HG03442 (cell line): ENCODE results near the gene SLC4A1.

Experiments used
- ATAC-seq: cut with Tn5 transposase; IDR thresholded peaks from one replicate; pipeline ENCODE4 v1.9.1; 2021; ENCODE audit warnings: mild to moderate bottlenecking, moderate library complexity; ENCODE audit not compliant: unreplicated experiment

SLC4A1 gene

GRCh38 chr17:44207319-44207718 lies 60.6 kb downstream of the SLC4A1 start:
- no peak for ATAC-seq

- no peak for ATAC-seq
Observed at GRCh38 chr17:44206825-44207155, 61.1 kb downstream of the SLC4A1 start.

- no peak for ATAC-seq
Observed at GRCh38 chr17:44205962-44206824, 61.7 kb downstream of the SLC4A1 start.

GRCh38 chr17:44204441-44204882 lies 63.5 kb downstream of the SLC4A1 start:
- ATAC-seq: no peak

- no peak for ATAC-seq
Observed at GRCh38 chr17:44203731-44204440, 64.0 kb downstream of the SLC4A1 start.

GRCh38 chr17:44202756-44203155 lies 65.2 kb downstream of the SLC4A1 start:
- ATAC-seq: no peak

- ATAC-seq: no peak
Observed at GRCh38 chr17:44200478-44201155, 67.3 kb downstream of the SLC4A1 start.

GRCh38 chr17:44199553-44200477 lies 68.1 kb downstream of the SLC4A1 start, which contains the start of gene ATXN7L3:
Gene ATXN7L3 (minus strand): TSS chr17:44199884. CDS start chr17:44198070, 1,814 bp downstream.
- ATAC-seq: peak; percentile 63

- ATAC-seq: peak; percentile 24
Observed at GRCh38 chr17:44198721-44199552, 69.0 kb downstream of the SLC4A1 start.
